Tibial nerve (tissue), 4 donors: ENCODE measurements around the gene C9orf152. TPM values are rescaled to one million over a fixed set of nuclear protein-coding genes. Genes with fewer than 3 reads are reported as not detected.

Experiments
- DNase-seq, 2 donors: peaks; one replicate each; pipeline ENCODE4 v3.0.0-alpha.2; 2019; ENCODE audit warnings: low spot score in 2 of 2
- H3K27ac ChIP-seq, 4 donors: fragments of 200-600 bp; sonication (generic) in 3 of 4; one replicate each; pipeline ENCODE4 v1.5.1; 2017 to 2019; ENCODE audit warnings: mild to moderate bottlenecking in 1 of 4
- H3K27me3 ChIP-seq, 2 donors: fragments of 200-600 bp; sonication (generic) in 1 of 2; one replicate each; pipeline versions ENCODE4 v1.5.1 to v1.6.0; 2017 to 2019
- H3K36me3 ChIP-seq, 3 donors: fragments of 200-600 bp; sonication (generic); one replicate each; pipeline ENCODE4 v1.5.1; 2018 to 2019
- H3K4me1 ChIP-seq, 4 donors: fragments of 200-600 bp; sonication (generic) in 3 of 4; one replicate each; pipeline ENCODE4 v1.5.1; 2017 to 2019
- H3K4me3 ChIP-seq, 4 donors: fragments of 200-600 bp; sonication (generic) in 3 of 4; one replicate each; pipeline ENCODE4 v1.5.1; 2017 to 2019; ENCODE audit warnings: mild to moderate bottlenecking in 1 of 4, moderate library complexity in 1 of 4
- H3K9me3 ChIP-seq, 4 donors: fragments of 200-600 bp; sonication (generic) in 3 of 4; one replicate each; pipeline ENCODE4 v1.5.1; 2017 to 2019
- CTCF ChIP-seq, 5 experiments: fragments of 200-600 bp in 3 of 5; fragments of 450-650 bp in 2 of 5; sonication (generic) in 3 of 5; IDR thresholded peaks; one replicate each; pipeline ENCODE4 v1.5.1; 2016 to 2019; ENCODE audit warnings: antibody characterized with exemption in 5 of 5, mild to moderate bottlenecking in 3 of 5, moderate library complexity in 2 of 5
- EP300 ChIP-seq, 2 donors: sonication (generic); formaldehyde crosslinking; IDR thresholded peaks; one replicate each; pipeline ENCODE4 v1.6.1; 2017; ENCODE audit warnings: antibody characterized with exemption in 2 of 2, mild to moderate bottlenecking in 1 of 2
- POLR2A ChIP-seq, 2 donors: fragments of 450-650 bp; IDR thresholded peaks; one replicate each; pipeline ENCODE4 v1.6.1; 2017; ENCODE audit warnings: antibody characterized with exemption in 2 of 2, mild to moderate bottlenecking in 2 of 2, moderate library complexity in 2 of 2
- WGBS, 2 donors: methylation state at CpG; one replicate each; pipeline ENCODE4 v1.1.5; 2018; 5-methylcytosine and 5-hydroxymethylcytosine counted together
- total RNA-seq, 4 donors: library from RNA; depleted of rRNA; stranded (reverse); fragments of >200 nt; gene quantifications; one replicate each; pipeline ENCODE4 v1.1.0, GENCODE V29; 2016

C9orf152 gene
- total RNA-seq, 4 donors from 2014 or later, result not detected

- TF ChIP-seq EP300 (IDR thresholded peaks at IDR 0.05) (no peak), POLR2A (IDR thresholded peaks at IDR 0.05) (no peak), CTCF (IDR thresholded peaks at IDR 0.05) (no peak)
- WGBS, 2 donors, result 92 to 94% methylated on average over 3 of the region's 3 CpGs
Observed at GRCh38 chr9:110241260-110241857, 33.4 kb upstream of the C9orf152 start.

GRCh38 chr9:110240198-110240597 lies 32.2 kb upstream of the C9orf152 start:
- no peak for TF ChIP-seq CTCF (IDR thresholded peaks at IDR 0.05)
- TF ChIP-seq POLR2A (IDR thresholded peaks at IDR 0.05), result no peak
- TF ChIP-seq EP300 (IDR thresholded peaks at IDR 0.05), result no peak
- H3K36me3 ChIP-seq, result peaks cover 0 to 43% (median 0%) of the 10 kb centered on the region in 3 donors
- no peak overlapping the region for H3K4me3 ChIP-seq
- no peaks in the 10 kb centered on the region for H3K27me3 ChIP-seq
- H3K27ac ChIP-seq, result no peak overlapping the region
- WGBS, 2 donors, result 47 to 50% methylated on average over 1 of the region's 1 CpG
- H3K4me1 ChIP-seq, result no peaks in the 10 kb centered on the region
- DNase-seq, result no peak
- H3K9me3 ChIP-seq, result peaks cover 0 to 3% (median 0%) of the 10 kb centered on the region in 4 donors

More at GRCh38 chr9:110241260-110241857, 33.4 kb upstream of the C9orf152 start:
- Histone ChIP-seq H3K27me3 (no peaks in the 10 kb centered on the region), H3K4me1 (no peaks in the 10 kb centered on the region), H3K9me3 (no peaks in the 10 kb centered on the region), H3K36me3 (peaks cover 0 to 44% (median 0%) of the 10 kb centered on the region in 3 donors), H3K27ac (no peak overlapping the region), H3K4me3 (no peak overlapping the region)
- no peak for DNase-seq

GRCh38 chr9:110228321-110228720 lies 20.4 kb upstream of the C9orf152 start:
- H3K4me3 ChIP-seq, result no peak overlapping the region
- no peaks in the 10 kb centered on the region for H3K36me3 ChIP-seq
- no peaks in the 10 kb centered on the region for H3K27me3 ChIP-seq
- DNase-seq, result no peak
- no peaks in the 10 kb centered on the region for H3K9me3 ChIP-seq
- WGBS, 2 donors, result 71 to 72% methylated on average over 2 of the region's 2 CpGs
- H3K4me1 ChIP-seq, result no peaks in the 10 kb centered on the region
- H3K27ac ChIP-seq, result no peak overlapping the region
- TF ChIP-seq EP300 (IDR thresholded peaks at IDR 0.05), result no peak
- no peak for TF ChIP-seq CTCF (IDR thresholded peaks at IDR 0.05)
- TF ChIP-seq POLR2A (IDR thresholded peaks at IDR 0.05), result no peak

DNA sequence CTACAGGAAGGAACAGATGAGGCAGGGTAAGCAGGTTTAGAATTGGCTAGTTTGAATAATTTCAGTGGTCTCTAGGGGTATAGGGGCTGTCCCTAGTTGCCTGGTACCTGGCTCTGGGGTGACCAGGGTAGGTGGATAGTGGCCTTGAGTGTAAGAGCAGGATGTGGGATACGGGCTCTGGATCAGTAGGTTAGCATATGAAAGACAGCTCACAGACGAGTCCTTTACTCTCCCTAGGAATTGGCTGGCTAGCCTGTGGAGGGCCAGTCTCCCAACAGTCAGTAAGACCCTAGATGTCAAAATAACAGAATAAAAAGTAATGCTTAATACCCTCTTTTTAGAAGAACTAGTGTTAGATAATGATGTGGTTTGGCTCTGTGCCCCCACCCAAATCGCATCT lies 16.6 kb upstream of the C9orf152 start:
- H3K4me3 ChIP-seq, result no peak overlapping the region
- no peaks in the 10 kb centered on the region for H3K27me3 ChIP-seq
- no peak overlapping the region for H3K27ac ChIP-seq
- TF ChIP-seq CTCF (IDR thresholded peaks at IDR 0.05), result no peak
- no peak for TF ChIP-seq POLR2A (IDR thresholded peaks at IDR 0.05)
- TF ChIP-seq EP300 (IDR thresholded peaks at IDR 0.05), result no peak
- WGBS, 2 donors, result 78 to 87% methylated on average over 3 of the region's 3 CpGs
- no peaks in the 10 kb centered on the region for H3K4me1 ChIP-seq
- DNase-seq, result no peak
- no peaks in the 10 kb centered on the region for H3K36me3 ChIP-seq
- H3K9me3 ChIP-seq, result no peaks in the 10 kb centered on the region

DNA sequence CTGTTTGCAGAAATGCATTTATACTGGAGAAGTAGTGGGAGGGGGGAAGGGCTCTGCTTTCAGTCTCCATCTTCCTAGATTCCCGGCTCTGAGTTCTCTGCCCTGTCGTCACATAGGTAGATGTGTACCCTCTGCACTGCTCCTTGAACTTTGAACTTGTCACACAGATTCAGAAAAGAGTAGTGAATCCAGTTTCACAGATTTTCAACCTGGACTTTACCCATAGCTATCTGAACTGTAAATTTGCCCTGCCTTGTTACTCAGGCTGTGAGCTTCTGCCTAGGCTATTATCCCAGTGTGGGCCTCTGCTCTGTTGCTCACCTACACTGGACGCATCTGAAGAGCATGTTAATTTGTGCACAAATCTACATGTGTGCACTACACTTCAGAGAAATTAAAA lies 12.8 kb upstream of the C9orf152 start:
- Histone ChIP-seq H3K27ac (no peak overlapping the region), H3K27me3 (no peaks in the 10 kb centered on the region), H3K36me3 (no peaks in the 10 kb centered on the region), H3K4me3 (no peak overlapping the region), H3K4me1 (peaks cover 0 to 3% (median 0%) of the 10 kb centered on the region in 4 donors), H3K9me3 (no peaks in the 10 kb centered on the region)
- no peak for TF ChIP-seq EP300 (IDR thresholded peaks at IDR 0.05)
- TF ChIP-seq CTCF (IDR thresholded peaks at IDR 0.05), result no peak
- TF ChIP-seq POLR2A (IDR thresholded peaks at IDR 0.05), result no peak
- WGBS, 2 donors, result 94 to 96% methylated on average over 3 of the region's 3 CpGs
- no peak for DNase-seq
